GM18861 (cell line): ENCODE measurements around the gene C22orf23.

ENCODE experiments used
- ATAC-seq: cut with Tn5 transposase; IDR thresholded peaks from one replicate; pipeline ENCODE4 v1.9.1; 2021; ENCODE audit not compliant: unreplicated experiment

The C22orf23 gene

GRCh38 chr22:37953437-37954179, at the start of gene C22orf23, which contains the start of gene POLR2F:
C22orf23 (minus strand) TSS chr22:37953601; CDS start chr22:37953149, 452 bp downstream.
POLR2F (plus strand) TSS chr22:37953699; CDS start chr22:37953788, 89 bp downstream.
- ATAC-seq, result peak; percentile 81

- ATAC-seq, result no peak
Observed at GRCh38 chr22:37999640-38000272, 46.4 kb upstream of the C22orf23 start.

- no peak for ATAC-seq
Observed at GRCh38 chr22:37999236-37999635, 45.8 kb upstream of the C22orf23 start.

- ATAC-seq, result no peak
Observed at GRCh38 chr22:37998543-37998942, 45.1 kb upstream of the C22orf23 start.

GRCh38 chr22:37996515-37997246, 43.3 kb upstream of the C22orf23 start:
- no peak for ATAC-seq

- ATAC-seq, result no peak
Observed at GRCh38 chr22:37996079-37996478, 42.7 kb upstream of the C22orf23 start.

GRCh38 chr22:37995460-37995859, 42.1 kb upstream of the C22orf23 start:
- no peak for ATAC-seq

GRCh38 chr22:37994982-37995381, 41.6 kb upstream of the C22orf23 start:
- ATAC-seq, result no peak

- ATAC-seq, result no peak
Observed at GRCh38 chr22:37994049-37994448, 40.6 kb upstream of the C22orf23 start.

GRCh38 chr22:37991731-37992442, 38.5 kb upstream of the C22orf23 start:
- ATAC-seq, result no peak

- no peak for ATAC-seq
Observed at GRCh38 chr22:37990862-37991261, 37.5 kb upstream of the C22orf23 start.

- ATAC-seq, result no peak
Observed at GRCh38 chr22:37990301-37990700, 36.9 kb upstream of the C22orf23 start.

GRCh38 chr22:37989146-37990045, 36.0 kb upstream of the C22orf23 start:
- no peak for ATAC-seq

GRCh38 chr22:37986371-37986770, 33.0 kb upstream of the C22orf23 start:
- no peak for ATAC-seq

GRCh38 chr22:37985751-37986281, 32.4 kb upstream of the C22orf23 start:
- ATAC-seq, result no peak

- no peak for ATAC-seq
Observed at GRCh38 chr22:37985050-37985585, 31.7 kb upstream of the C22orf23 start.

GRCh38 chr22:37983860-37984791, 30.7 kb upstream of the C22orf23 start, which contains the start of gene SOX10:
SOX10 (minus strand) TSS chr22:37984555; CDS start chr22:37983784, 771 bp downstream.
- ATAC-seq, result no peak
